HL-60 (cell line): ENCODE measurements around the gene SLC38A4.

Experiments used
- CTCF ChIP-seq: IDR thresholded peaks from one replicate; pipeline ENCODE4 v1.5.1; 2011; ENCODE audit warnings: low read length, control low read depth, inconsistent platforms; ENCODE audit not compliant: insufficient read depth
- GABPA ChIP-seq: IDR thresholded peaks from 2 replicates; pipeline ENCODE4 v1.6.1; 2012; ENCODE audit warnings: low read depth

- TF ChIP-seq CTCF (no peak), GABPA (no peak)
Observed at GRCh38 chr12:46825591-46826414, at the start of gene SLC38A4.
